OCI-LY7 (cell line): Measurements from ENCODE around the gene KCNRG. TPM values are rescaled to one million over a fixed set of nuclear protein-coding genes. Genes with fewer than 3 reads are reported as not detected.

Source experiments
- BruUV-seq: library from RNA; stranded (reverse); fragments of 400-500 nt; replicated peaks from 2 replicates; lab custom pipeline; 2021; lab: Mats Ljungman, UMichigan
- CTCF ChIA-PET: fragments of 300-600 bp; sonication (Branson Sonifier 250); formaldehyde crosslinking; loops from one replicate; lab custom pipeline; 2022; ENCODE audit warnings: antibody characterized with exemption; ENCODE audit not compliant: unreplicated experiment; lab: Charles Lee
- POLR2A ChIA-PET: fragments of 300-600 bp; sonication (Branson Sonifier 250); formaldehyde crosslinking; loops from one replicate; lab custom pipeline; 2022; ENCODE audit warnings: antibody characterized with exemption; lab: Charles Lee
- DNase-seq: peaks from one replicate; pipeline ENCODE4 v3.0.0-alpha.2; 2015; ENCODE audit warnings: low spot score
- H2AFZ ChIP-seq: fragments of 200-600 bp; sonication (generic), shearing (Covaris generic); 2 replicates; pipeline ENCODE4 v1.6.1; 2014; ENCODE audit warnings: mild to moderate bottlenecking, antibody characterized with exemption, low read length, moderate library complexity
- H3K27ac ChIP-seq: fragments of 200-600 bp; sonication (generic); 2 replicates; pipeline ENCODE4 v1.5.1; 2014; ENCODE audit warnings: mixed run types, low read depth, mild to moderate bottlenecking, moderate library complexity, low read length, inconsistent platforms; ENCODE audit not compliant: poor library complexity, severe bottlenecking
- H3K36me3 ChIP-seq: fragments of 200-600 bp; sonication (generic); 2 replicates; pipeline ENCODE4 v1.6.1; 2014; ENCODE audit warnings: mild to moderate bottlenecking, antibody characterized with exemption, low read length, moderate library complexity, mixed read lengths; ENCODE audit not compliant: insufficient read depth
- H3K4me1 ChIP-seq: fragments of 200-600 bp; sonication (generic); 2 replicates; pipeline ENCODE4 v1.5.1; 2014; ENCODE audit warnings: mild to moderate bottlenecking, low read length; ENCODE audit not compliant: insufficient read depth, poor library complexity, severe bottlenecking
- H3K4me2 ChIP-seq: fragments of 200-600 bp; sonication (generic); 2 replicates; pipeline ENCODE4 v1.6.1; 2014; ENCODE audit warnings: mild to moderate bottlenecking, low read length
- H3K4me3 ChIP-seq: fragments of 200-600 bp; sonication (generic); 2 replicates; pipeline ENCODE4 v1.5.1; 2014; ENCODE audit warnings: mild to moderate bottlenecking, low read depth, low read length; ENCODE audit not compliant: poor library complexity, severe bottlenecking
- H3K79me2 ChIP-seq: fragments of 200-600 bp; sonication (generic); 2 replicates; pipeline ENCODE4 v1.6.1; 2016; ENCODE audit warnings: low read depth, mild to moderate bottlenecking, low read length, moderate library complexity, mixed read lengths; ENCODE audit not compliant: insufficient read depth
- H3K9me2 ChIP-seq: fragments of 200-600 bp; sonication (generic); 2 replicates; pipeline ENCODE4 v1.6.1; 2016; ENCODE audit warnings: mild to moderate bottlenecking, low read length, mixed read lengths; ENCODE audit not compliant: insufficient read depth
- H3K9me3 ChIP-seq: fragments of 200-600 bp; sonication (generic); 2 replicates; pipeline ENCODE4 v1.6.1; 2014; ENCODE audit warnings: mild to moderate bottlenecking, mixed run types, low read length, mixed read lengths
- H4K20me1 ChIP-seq: fragments of 200-600 bp; sonication (generic); 2 replicates; pipeline ENCODE4 v1.6.1; 2014; ENCODE audit warnings: mild to moderate bottlenecking, antibody characterized with exemption, low read length, moderate library complexity, mixed read lengths; ENCODE audit not compliant: insufficient read depth
- CTCF ChIP-seq: fragments of 200-600 bp; sonication (generic); conservative IDR thresholded peaks from 2 replicates; pipeline ENCODE4 v1.5.1; 2014; ENCODE audit warnings: mild to moderate bottlenecking, antibody characterized with exemption, low read length, moderate library complexity, mixed read lengths
- EZH2phosphoT487 ChIP-seq: fragments of 200-600 bp; sonication (generic); IDR thresholded peaks from 2 replicates; pipeline ENCODE4 v1.6.1; 2018; ENCODE audit warnings: low read depth, borderline replicate concordance, mild to moderate bottlenecking, mixed run types, antibody characterized with exemption, low read length, moderate library complexity, mixed read lengths
- intact Hi-C: fragments of 100-400 bp; cut with micrococcal nuclease; formaldehyde crosslinking; loops from one replicate; pipeline ENCODE4 v1.10.0; 2022; ENCODE audit not compliant: unreplicated experiment
- total RNA-seq, 2 experiments: library from RNA; depleted of rRNA in 1 of 2; stranded (reverse); fragments of >200 nt in 1 of 2; shearing (Covaris generic) in 1 of 2; gene quantifications; 2 replicates each; pipeline ENCODE4 v1.2.3, GENCODE V29; 2014 to 2022

KCNRG gene
- total RNA-seq, 2 experiments from 2014 or later, result 0.28 TPM; not detected in 1

DNA sequence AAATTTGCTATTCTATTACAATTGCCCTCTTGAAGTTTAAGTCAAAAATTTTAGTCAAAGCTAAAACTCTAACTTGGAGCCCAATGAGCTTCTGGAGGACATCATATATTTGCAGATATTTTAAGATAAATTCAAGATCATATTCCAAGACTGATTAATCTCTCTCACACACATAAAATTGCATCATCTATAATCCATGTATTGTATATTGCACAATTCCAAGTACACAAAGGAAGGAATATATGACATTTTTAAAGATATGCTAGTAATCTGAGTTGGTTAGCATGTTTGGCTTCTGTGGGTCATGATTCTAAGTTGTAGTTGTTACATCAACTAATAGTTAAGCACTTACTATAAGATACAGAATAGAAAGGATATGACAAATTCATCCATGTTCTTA is 53.3 kb downstream of the KCNRG start:
- Histone ChIP-seq H2AFZ (no peak overlapping the region), H3K4me1 (peaks cover 25% of the 10 kb centered on the region), H3K9me2 (no peaks in the 10 kb centered on the region), H4K20me1 (peaks cover 48% of the 10 kb centered on the region), H3K4me3 (no peak overlapping the region), H3K36me3 (peaks cover 95% of the 10 kb centered on the region), H3K27ac (no peak overlapping the region), H3K9me3 (no peaks in the 10 kb centered on the region), H3K79me2 (peaks cover 94% of the 10 kb centered on the region), H3K4me2 (no peak overlapping the region)
- no TSS peak for BruUV-seq
- ChIA-PET CTCF (no interaction called here), POLR2A (interaction anchor here (0.7 to 1.9 kb wide), 6 partner anchors 10 to 26 kb away, joined by 3 to 9 read pairs (median 6); no protein-coding TSS in a partner anchor)
- TF ChIP-seq CTCF, result no peak
- TF ChIP-seq EZH2phosphoT487, result no peak
- intact Hi-C loops, result no loop called here
- no peak for DNase-seq

- no TSS peak for BruUV-seq
- Histone ChIP-seq H3K9me3 (no peaks in the 10 kb centered on the region), H4K20me1 (peaks cover 56% of the 10 kb centered on the region), H3K4me3 (no peak overlapping the region), H3K9me2 (no peaks in the 10 kb centered on the region), H2AFZ (no peak overlapping the region), H3K27ac (no peak overlapping the region), H3K4me2 (no peak overlapping the region), H3K79me2 (peaks cover 94% of the 10 kb centered on the region), H3K4me1 (peaks cover 33% of the 10 kb centered on the region), H3K36me3 (peaks cover 95% of the 10 kb centered on the region)
- ChIA-PET CTCF (no interaction called here), POLR2A (interaction anchor here (0.7 to 1.9 kb wide), 7 partner anchors 10 to 616 kb away, joined by 3 to 9 read pairs (median 6); no protein-coding TSS in a partner anchor)
- intact Hi-C loops, result no loop called here
- no peak for DNase-seq
- TF ChIP-seq EZH2phosphoT487 (no peak), CTCF (no peak)
These were observed 54.0 kb downstream of the KCNRG start for GRCh38 chr13:50069261-50069660.

- Histone ChIP-seq H3K4me3 (no peak overlapping the region), H2AFZ (no peak overlapping the region), H3K4me2 (no peak overlapping the region), H3K36me3 (peaks cover 98% of the 10 kb centered on the region), H3K79me2 (peaks cover 96% of the 10 kb centered on the region), H4K20me1 (peaks cover 65% of the 10 kb centered on the region), H3K9me3 (no peaks in the 10 kb centered on the region), H3K4me1 (peaks cover 41% of the 10 kb centered on the region), H3K9me2 (no peaks in the 10 kb centered on the region), H3K27ac (no peak overlapping the region)
- no peak for DNase-seq
- POLR2A ChIA-PET, result interaction anchor here (0.7 to 1.9 kb wide), 5 partner anchors 9 to 442 kb away, joined by 3 to 8 read pairs (median 6); no protein-coding TSS in a partner anchor
- BruUV-seq, result TSS peak; percentile 0
- intact Hi-C loops, result no loop called here
- CTCF ChIA-PET, result no interaction called here
- TF ChIP-seq EZH2phosphoT487 (no peak), CTCF (no peak)
These were observed 54.9 kb downstream of the KCNRG start for GRCh38 chr13:50070186-50070585.
